GM21526 (cell line): ENCODE measurements around the gene ADCY2.

Source experiments
- ATAC-seq: cut with Tn5 transposase; IDR thresholded peaks from one replicate; pipeline ENCODE4 v1.9.1; 2021; ENCODE audit warnings: moderate library complexity; ENCODE audit not compliant: unreplicated experiment, low FRiP score

Gene ADCY2

GRCh38 chr5:7395947-7396712 lies at the start of gene ADCY2:
TSS of gene ADCY2 (plus strand) at chr5:7396138. CDS start at chr5:7396297, 159 bp downstream.
- ATAC-seq: no peak

GRCh38 chr5:7347377-7347776 lies 48.6 kb upstream of the ADCY2 start:
- no peak for ATAC-seq

DNA sequence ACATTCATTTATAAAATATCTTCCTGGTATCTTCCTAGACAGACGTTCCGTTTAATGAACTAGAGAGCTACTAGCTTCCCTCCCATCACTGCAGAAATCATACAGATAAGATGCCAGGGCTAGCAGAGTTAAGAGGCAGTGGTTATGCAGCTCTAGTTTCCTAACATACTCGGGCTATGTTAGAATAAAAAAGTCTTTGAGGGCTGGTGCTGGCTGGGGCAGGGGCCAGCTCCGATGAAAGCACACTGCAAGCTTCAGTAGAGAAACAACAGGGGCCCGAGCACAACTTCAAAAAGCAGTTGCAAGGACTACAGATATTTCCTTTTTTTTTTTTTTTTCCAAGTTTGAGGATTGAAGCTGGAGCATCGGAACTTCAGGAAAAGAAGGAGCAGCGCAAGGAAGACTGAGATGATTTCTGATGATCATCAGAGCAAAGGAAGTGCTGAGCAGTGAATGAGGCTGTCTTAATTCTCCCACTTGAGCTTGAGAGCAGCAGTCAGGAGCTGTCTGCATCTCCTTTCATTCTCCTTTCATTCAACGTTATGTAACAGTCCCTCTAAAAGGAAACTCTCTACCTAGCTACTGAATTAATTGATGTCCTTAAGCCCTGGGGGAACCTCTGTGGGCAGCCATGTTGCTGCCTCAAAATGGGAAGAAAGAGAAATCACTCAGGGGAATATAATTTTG lies 47.6 kb upstream of the ADCY2 start:
- no peak for ATAC-seq

- ATAC-seq: no peak
These were observed 34.3 kb upstream of the ADCY2 start for GRCh38 chr5:7361593-7361992.

GRCh38 chr5:7363067-7363677 lies 32.8 kb upstream of the ADCY2 start:
- no peak for ATAC-seq

DNA sequence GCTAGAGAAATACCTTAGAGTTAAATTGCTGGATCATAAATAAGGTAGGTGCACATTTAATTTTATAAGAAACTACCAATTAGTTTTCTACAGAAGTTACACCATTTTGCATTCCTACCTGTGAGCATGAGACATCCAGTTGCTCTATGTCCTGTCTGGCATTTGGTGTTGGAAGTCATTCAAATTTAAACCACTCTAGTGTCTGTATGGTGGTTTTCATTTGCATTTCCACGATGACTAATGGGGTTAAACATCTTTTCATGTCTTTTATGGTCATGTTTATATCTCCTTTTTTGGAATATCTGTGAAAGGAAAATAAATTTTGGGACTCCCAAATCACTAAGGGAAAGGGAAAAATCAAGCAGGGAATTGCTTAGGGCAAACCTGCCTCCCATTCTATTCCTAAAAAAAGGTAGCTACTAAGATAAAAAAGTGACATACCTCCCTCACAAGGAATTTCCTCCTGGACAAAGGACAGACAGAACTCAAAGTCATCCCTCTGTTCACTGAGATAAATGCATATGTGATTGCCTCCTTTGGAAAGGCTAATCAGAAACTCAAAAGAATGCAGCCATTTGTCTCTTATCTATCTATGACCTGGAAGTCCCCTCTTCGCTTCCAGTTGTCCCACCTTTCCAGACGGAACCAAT lies 31.6 kb upstream of the ADCY2 start:
- ATAC-seq: no peak

DNA sequence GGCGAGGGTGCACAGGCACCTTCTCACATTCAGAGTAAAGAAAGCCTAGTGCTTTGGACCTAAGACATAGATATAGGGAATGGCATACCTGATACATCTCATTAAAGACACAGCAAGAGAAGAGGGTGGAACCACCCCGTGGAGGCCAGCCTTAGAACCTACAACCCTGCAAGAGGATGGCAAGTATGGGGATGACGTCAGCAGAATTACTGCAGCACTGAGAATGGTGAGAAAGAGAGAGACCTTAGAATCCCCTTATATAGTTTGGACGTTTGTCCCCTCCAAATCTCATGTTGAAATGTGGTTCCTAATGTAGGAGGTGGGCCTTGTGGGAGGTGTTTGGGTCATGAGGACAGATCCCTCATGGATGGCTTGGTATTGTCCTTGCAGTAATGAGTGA lies 28.2 kb upstream of the ADCY2 start:
- no peak for ATAC-seq

GRCh38 chr5:7372399-7372798 lies 23.5 kb upstream of the ADCY2 start:
- ATAC-seq: no peak

GRCh38 chr5:7374186-7374585 lies 21.8 kb upstream of the ADCY2 start:
- ATAC-seq: no peak

DNA sequence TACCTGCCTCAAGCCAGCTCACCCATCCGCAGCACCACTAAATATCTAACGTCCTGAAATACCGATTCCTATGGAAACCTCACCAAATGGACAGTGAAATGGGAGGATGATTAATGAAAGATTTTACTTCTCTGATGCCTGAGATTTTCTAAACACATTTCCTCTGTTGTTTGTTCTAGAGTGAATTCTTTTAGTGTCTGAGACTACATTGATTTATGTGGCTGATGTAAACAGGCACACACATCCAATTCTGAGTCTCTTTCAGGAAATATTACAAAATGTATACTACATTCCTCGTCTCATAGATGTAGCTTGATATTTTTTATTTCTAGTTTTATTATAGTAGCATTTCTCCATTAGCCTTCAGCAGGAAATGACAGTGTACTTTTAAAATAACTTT lies 20.5 kb upstream of the ADCY2 start:
- no peak for ATAC-seq

DNA sequence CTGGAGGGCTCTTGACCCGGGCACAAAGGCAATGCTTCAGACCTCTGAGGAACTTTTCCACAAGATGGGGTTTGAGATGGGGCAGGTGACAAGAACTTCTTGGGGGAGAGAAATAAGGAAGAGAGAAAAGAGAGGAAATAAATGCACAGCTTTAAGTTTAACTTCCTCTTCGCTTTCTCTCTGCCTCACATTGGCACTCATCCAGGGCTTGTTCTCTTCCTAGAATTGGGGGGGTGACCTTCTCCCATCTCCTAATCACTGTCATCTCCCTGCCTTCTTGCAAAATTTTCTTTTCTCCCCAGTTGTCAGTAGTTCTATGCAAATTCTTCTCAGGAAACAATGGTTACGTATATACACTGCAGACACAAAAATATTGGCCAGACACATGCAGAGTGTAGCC lies 19.1 kb upstream of the ADCY2 start:
- ATAC-seq: no peak

GRCh38 chr5:7377761-7378160 lies 18.2 kb upstream of the ADCY2 start:
- no peak for ATAC-seq

GRCh38 chr5:7382588-7382987 lies 13.3 kb upstream of the ADCY2 start:
- ATAC-seq: no peak

DNA sequence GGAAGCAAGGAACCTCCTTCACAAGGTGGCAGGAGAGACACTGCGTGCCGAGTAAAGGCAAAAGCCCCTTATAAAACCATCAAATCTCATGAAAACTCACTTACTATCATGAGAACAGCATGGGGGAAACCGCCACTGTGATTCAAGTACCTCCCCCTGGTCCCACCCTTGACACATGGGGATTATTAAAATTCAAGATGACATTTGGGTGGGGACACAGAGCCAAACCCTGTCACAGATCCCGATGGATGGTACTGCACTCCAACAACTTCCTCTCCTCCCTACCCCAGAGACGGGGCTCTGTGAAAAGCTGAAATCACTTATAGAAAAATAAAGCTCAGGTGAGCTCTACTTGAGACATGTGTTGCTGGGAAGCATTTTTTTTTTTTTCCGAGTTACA lies 10.3 kb upstream of the ADCY2 start:
- no peak for ATAC-seq

- no peak for ATAC-seq
These were observed 7.4 kb upstream of the ADCY2 start for GRCh38 chr5:7388553-7388952.

DNA sequence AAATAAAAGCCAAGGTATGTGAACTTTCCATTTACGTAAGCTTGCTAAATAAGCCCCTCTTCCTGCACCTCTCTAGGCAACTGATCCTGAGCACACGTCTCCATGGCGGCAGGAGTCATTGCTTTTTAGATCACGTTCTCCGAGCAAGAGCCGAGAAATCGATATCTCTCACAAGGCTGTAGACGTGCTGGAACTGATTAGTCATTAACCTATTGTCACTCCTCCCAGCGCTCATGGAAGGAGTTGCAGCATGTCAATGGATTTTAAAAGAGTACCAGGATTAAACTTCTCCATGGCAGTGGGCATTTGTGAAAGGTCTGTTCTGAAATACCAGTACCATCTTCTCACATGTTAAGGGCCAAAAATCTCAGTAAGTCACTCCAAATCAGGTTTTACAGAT lies 4.7 kb upstream of the ADCY2 start:
- no peak for ATAC-seq

GRCh38 chr5:7391814-7392692 lies 3.9 kb upstream of the ADCY2 start:
- ATAC-seq: no peak

DNA sequence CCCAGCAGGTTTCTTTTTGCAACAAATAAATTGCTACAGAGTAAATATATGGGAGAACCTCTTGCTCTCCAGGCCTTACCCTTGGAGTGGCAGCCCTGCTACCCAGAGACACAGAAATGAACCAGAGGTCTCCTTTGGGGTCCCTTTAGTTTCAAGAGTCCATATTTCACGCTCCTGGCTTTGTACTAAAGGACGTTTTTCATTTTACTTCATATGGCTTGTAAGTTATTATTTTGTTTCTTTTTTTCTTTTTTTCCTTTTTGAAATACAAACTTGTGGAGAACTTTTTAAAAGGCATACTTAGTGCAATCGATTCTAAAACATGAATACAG lies 3.3 kb upstream of the ADCY2 start:
- ATAC-seq: no peak

- ATAC-seq: no peak
These were observed 1.8 kb upstream of the ADCY2 start for GRCh38 chr5:7393921-7394799.
